ENCODE results near the gene C16orf95. TPM values are rescaled to one million over a fixed set of nuclear protein-coding genes. Genes with fewer than 3 reads are reported as not detected.

Gene C16orf95
- total RNA-seq, 1 donor from 2014 or later: 4.8 TPM

DNA sequence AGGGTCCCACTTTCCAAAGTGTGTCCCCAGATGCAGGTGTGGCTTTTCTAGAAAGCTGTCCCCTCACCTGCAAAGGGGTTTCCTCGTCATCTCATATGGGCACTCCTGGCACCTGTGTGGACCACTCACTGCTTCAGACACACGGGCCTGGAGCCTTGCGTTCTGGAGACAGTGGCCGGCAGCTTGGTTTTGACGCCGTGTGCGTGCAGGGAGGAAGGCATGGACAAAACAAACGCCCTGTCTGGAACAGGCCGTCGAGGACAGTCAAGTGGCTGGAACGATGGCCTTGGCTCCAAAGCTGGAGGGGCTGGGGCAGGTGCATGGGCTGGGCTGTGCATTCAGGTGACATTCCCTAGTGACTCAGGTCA is 13.0 kb upstream of the C16orf95 start:
- H3K9me3 ChIP-seq (ENCODE audit: low read depth): no peaks in the 10 kb centered on the region
- no peak overlapping the region for H3K4me3 ChIP-seq
- no peak overlapping the region for H3K4me2 ChIP-seq
- no peak overlapping the region for H2AFZ ChIP-seq (replicated peaks)
- peaks cover 6% of the 10 kb centered on the region for H3K36me3 Mint-ChIP-seq
- H3K27me3 Mint-ChIP-seq (ENCODE audit: insufficient read depth, low read depth): no peaks in the 10 kb centered on the region
- H3K27me3 ChIP-seq: no peaks in the 10 kb centered on the region
- DNase-seq (ENCODE audit: low spot score): no peak
- no peaks in the 10 kb centered on the region for H3K4me1 ChIP-seq
- H3K9me3 Mint-ChIP-seq: no peaks in the 10 kb centered on the region
- no peak overlapping the region for H3K9ac ChIP-seq
- peaks cover 2% of the 10 kb centered on the region for H3K4me1 Mint-ChIP-seq
- no peaks in the 10 kb centered on the region for H3F3A ChIP-seq (ENCODE audit: low read depth)
- H4K20me1 ChIP-seq (ENCODE audit: low read depth): no peaks in the 10 kb centered on the region
- no peak overlapping the region for H3K27ac ChIP-seq
- TF ChIP-seq EZH2 (IDR thresholded peaks at IDR 0.05): no peak
- TF ChIP-seq EZH2phosphoT487 (IDR thresholded peaks at IDR 0.05): no peak
- TF ChIP-seq, protein P1, sequence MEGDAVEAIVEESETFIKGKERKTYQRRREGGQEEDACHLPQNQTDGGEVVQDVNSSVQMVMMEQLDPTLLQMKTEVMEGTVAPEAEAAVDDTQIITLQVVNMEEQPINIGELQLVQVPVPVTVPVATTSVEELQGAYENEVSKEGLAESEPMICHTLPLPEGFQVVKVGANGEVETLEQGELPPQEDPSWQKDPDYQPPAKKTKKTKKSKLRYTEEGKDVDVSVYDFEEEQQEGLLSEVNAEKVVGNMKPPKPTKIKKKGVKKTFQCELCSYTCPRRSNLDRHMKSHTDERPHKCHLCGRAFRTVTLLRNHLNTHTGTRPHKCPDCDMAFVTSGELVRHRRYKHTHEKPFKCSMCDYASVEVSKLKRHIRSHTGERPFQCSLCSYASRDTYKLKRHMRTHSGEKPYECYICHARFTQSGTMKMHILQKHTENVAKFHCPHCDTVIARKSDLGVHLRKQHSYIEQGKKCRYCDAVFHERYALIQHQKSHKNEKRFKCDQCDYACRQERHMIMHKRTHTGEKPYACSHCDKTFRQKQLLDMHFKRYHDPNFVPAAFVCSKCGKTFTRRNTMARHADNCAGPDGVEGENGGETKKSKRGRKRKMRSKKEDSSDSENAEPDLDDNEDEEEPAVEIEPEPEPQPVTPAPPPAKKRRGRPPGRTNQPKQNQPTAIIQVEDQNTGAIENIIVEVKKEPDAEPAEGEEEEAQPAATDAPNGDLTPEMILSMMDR (IDR thresholded peaks at IDR 0.05): no peak
- no peaks in the 10 kb centered on the region for H3K36me3 ChIP-seq
- H3K4me3 Mint-ChIP-seq: no peak overlapping the region
- H3K27ac Mint-ChIP-seq: no peak overlapping the region
- no peaks in the 10 kb centered on the region for H3K79me2 ChIP-seq (ENCODE audit: low read depth)

DNA sequence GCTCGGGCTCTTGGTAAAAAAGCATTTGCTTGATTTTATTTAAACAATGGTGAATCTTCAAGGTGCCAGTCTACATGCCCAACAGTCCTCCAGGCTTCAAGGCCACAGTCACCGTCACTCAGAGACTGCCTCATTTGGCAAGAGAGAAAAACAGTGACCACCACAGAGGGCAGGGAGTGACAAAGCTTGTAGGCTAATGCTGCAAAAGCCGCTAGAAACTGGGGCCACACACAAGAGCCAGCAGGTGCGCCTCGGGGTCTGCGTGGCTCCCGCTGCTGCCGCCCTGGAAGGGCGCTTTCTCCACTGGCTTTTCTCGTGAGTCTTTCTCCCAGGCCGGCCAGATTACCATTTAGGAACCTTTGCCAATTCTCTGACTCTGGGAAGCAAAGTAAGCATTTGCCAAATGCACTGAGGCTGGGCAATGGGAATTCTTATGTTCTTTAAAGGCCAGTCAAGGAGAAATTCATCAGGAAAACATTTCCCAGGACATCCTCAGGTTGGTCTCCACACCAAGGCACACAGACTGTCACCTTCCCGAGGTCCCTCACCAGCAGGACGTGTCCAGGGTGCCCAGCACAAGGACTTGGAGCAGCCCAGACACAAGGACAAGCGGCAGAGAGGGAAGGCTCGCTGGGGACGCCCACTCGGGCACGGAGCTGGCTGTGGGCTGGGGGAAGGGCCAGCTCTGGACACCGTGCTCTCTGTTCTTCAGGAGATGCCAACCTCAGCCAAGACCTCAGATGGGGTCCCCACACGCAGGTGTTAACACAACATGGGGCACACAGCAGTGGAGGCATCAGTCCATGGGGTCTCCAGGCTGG is 12.5 kb upstream of the C16orf95 start:
- Histone ChIP-seq H3K79me2 (ENCODE audit: low read depth) (no peaks in the 10 kb centered on the region), H3F3A (ENCODE audit: low read depth) (no peaks in the 10 kb centered on the region), H3K27ac (no peak overlapping the region), H3K4me3 (no peak overlapping the region), H3K36me3 (no peaks in the 10 kb centered on the region), H3K4me2 (no peak overlapping the region), H3K9me3 (ENCODE audit: low read depth) (no peaks in the 10 kb centered on the region), H4K20me1 (ENCODE audit: low read depth) (no peaks in the 10 kb centered on the region), H3K4me1 (no peaks in the 10 kb centered on the region), H3K9ac (no peak overlapping the region), H3K27me3 (no peaks in the 10 kb centered on the region), H2AFZ (replicated peaks) (no peak overlapping the region)
- no peaks in the 10 kb centered on the region for H3K9me3 Mint-ChIP-seq
- H3K4me1 Mint-ChIP-seq: peaks cover 2% of the 10 kb centered on the region
- TF ChIP-seq EZH2phosphoT487 (IDR thresholded peaks at IDR 0.05) (no peak), EZH2 (IDR thresholded peaks at IDR 0.05) (no peak)
- TF ChIP-seq, protein P1 (IDR thresholded peaks at IDR 0.05): no peak
- peaks cover 6% of the 10 kb centered on the region for H3K36me3 Mint-ChIP-seq
- no peak overlapping the region for H3K4me3 Mint-ChIP-seq
- H3K27me3 Mint-ChIP-seq (ENCODE audit: insufficient read depth, low read depth): no peaks in the 10 kb centered on the region
- DNase-seq (ENCODE audit: low spot score): no peak
- H3K27ac Mint-ChIP-seq: no peak overlapping the region

DNA sequence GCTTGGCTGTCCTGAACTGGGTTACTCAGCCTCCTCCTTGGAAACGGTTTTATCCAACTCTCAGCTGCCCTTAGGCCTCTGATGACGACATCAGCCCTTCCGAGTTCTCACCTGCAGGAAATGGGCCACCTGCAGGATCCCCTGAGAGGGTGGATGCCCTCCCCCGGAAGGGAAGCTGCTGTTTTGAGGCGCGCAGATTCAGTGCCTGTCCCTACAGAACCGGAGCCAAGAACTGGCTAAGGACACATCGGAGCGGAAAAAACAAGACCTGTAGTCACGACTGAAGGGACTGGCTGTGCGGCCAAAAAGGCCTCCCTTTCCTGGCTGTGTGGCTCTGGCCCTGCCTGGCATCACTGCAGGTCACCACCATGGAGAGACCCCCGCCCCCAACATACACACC is 11.7 kb upstream of the C16orf95 start:
- Histone ChIP-seq H3K9me3 (ENCODE audit: low read depth) (no peaks in the 10 kb centered on the region), H3K36me3 (no peaks in the 10 kb centered on the region), H3K27ac (no peak overlapping the region), H3K4me1 (no peaks in the 10 kb centered on the region), H3K79me2 (ENCODE audit: low read depth) (no peaks in the 10 kb centered on the region), H3K27me3 (no peaks in the 10 kb centered on the region), H3K4me2 (no peak overlapping the region), H2AFZ (replicated peaks) (no peak overlapping the region), H4K20me1 (ENCODE audit: low read depth) (no peaks in the 10 kb centered on the region), H3K9ac (no peak overlapping the region), H3F3A (ENCODE audit: low read depth) (no peaks in the 10 kb centered on the region), H3K4me3 (no peak overlapping the region)
- peaks cover 2% of the 10 kb centered on the region for H3K4me1 Mint-ChIP-seq
- H3K36me3 Mint-ChIP-seq: peaks cover 6% of the 10 kb centered on the region
- no peaks in the 10 kb centered on the region for H3K27me3 Mint-ChIP-seq (ENCODE audit: insufficient read depth, low read depth)
- H3K9me3 Mint-ChIP-seq: no peaks in the 10 kb centered on the region
- H3K27ac Mint-ChIP-seq: no peak overlapping the region
- no peak for TF ChIP-seq EZH2phosphoT487 (IDR thresholded peaks at IDR 0.05)
- TF ChIP-seq, protein P1 (IDR thresholded peaks at IDR 0.05): no peak
- TF ChIP-seq EZH2 (IDR thresholded peaks at IDR 0.05): no peak
- H3K4me3 Mint-ChIP-seq: no peak overlapping the region
- no peak for DNase-seq (ENCODE audit: low spot score)
